A549 (cell line): ENCODE data around the gene WDR70. TPM values are rescaled to one million over a fixed set of nuclear protein-coding genes. Genes with fewer than 3 reads are reported as not detected.
"Not testable (repeated sequence)": the region's sequence is repeated elsewhere in the genome, so short reads cannot be mapped to it uniquely, and the experiment has no call there.

Experiments
- ATAC-seq, 2 experiments: fragments of 200-7000 bp in 1 of 2; fragments of >200 bp in 1 of 2; cut with Nextera tagmentation in 1 of 2; cut with Tn5 transposase in 1 of 2; 3 replicates each; pipeline versions ENCODE4 v1.8.0 to v1.9.1; 2018 to 2020; ENCODE audit warnings: mild to moderate bottlenecking in 1 of 2, moderate library complexity in 1 of 2
- CTCF ChIA-PET: fragments of 300-600 bp; sonication (Branson Sonifier 250); formaldehyde crosslinking; extraction: SDS; loops from one replicate; lab custom pipeline; 2021; ENCODE audit warnings: antibody characterized with exemption, inconsistent platforms; lab: Yijun Ruan, JAX
- POLR2A ChIA-PET: fragments of 350-600 bp; formaldehyde crosslinking; extraction: SDS; loops from one replicate; lab custom pipeline; 2021; ENCODE audit warnings: antibody characterized with exemption, inconsistent platforms; lab: Yijun Ruan, JAX
- DNase-seq, 2 experiments: peaks; one replicate each; pipeline versions ENCODE4 v3.0.0 to v3.0.0-alpha.2; 2011 to 2016; ENCODE audit warnings: low read depth in 1 of 2, low spot score in 1 of 2
- FAIRE-seq: peaks from 2 replicates; lab custom pipeline; 2011; peaks lifted over from hg19 to GRCh38; lab: Jason Lieb, UNC
- H3K27ac ChIP-seq, 2 experiments: fragments of >200 bp; sonication (Bioruptor Twin); formaldehyde crosslinking; 3 replicates each; pipeline ENCODE4 v1.5.1; 2016 to 2017
- H3K4me1 ChIP-seq: fragments of >200 bp; sonication (Bioruptor Twin); formaldehyde crosslinking; 3 replicates; pipeline ENCODE4 v1.6.1; 2016
- H3K4me2 ChIP-seq: fragments of >200 bp; sonication (Bioruptor Twin); formaldehyde crosslinking; 3 replicates; pipeline ENCODE4 v1.6.1; 2016
- H3K4me3 ChIP-seq: fragments of >200 bp; sonication (Bioruptor Twin); formaldehyde crosslinking; 3 replicates; pipeline ENCODE4 v1.5.1; 2016
- H3K9me3 ChIP-seq: fragments of >200 bp; sonication (Bioruptor Twin); formaldehyde crosslinking; 3 replicates; pipeline ENCODE4 v1.6.1; 2016
- ATOH8 ChIP-seq: fragments of 250-450 bp; sonication (Bioruptor Pico); IDR thresholded peaks from 2 replicates; pipeline ENCODE4 v1.5.0; 2020; ENCODE audit warnings: low read depth, mild to moderate bottlenecking, moderate library complexity
- BHLHE40 ChIP-seq: IDR thresholded peaks from 2 replicates; pipeline ENCODE4 v1.6.1; 2012; ENCODE audit warnings: low read depth, low read length, inconsistent platforms
- EHMT2 ChIP-seq: fragments of 200-600 bp; sonication (generic); IDR thresholded peaks from 2 replicates; pipeline ENCODE4 v1.6.1; 2016; ENCODE audit warnings: antibody characterized with exemption, low read depth, mild to moderate bottlenecking, moderate library complexity
- FOSB ChIP-seq: fragments of 250-450 bp; sonication (Bioruptor Pico); IDR thresholded peaks from 2 replicates; pipeline ENCODE4 v1.5.0; 2020; ENCODE audit warnings: mild to moderate bottlenecking, moderate library complexity
- FOSL2 ChIP-seq, 2 experiments: fragments of 450-650 bp in 1 of 2; fragments of >200 bp in 1 of 2; sonication (Bioruptor Twin) in 1 of 2; formaldehyde crosslinking; IDR thresholded peaks; 2 replicates each; pipeline versions ENCODE4 v1.5.0 to v1.6.1; 2016 to 2020; ENCODE audit warnings: mild to moderate bottlenecking in 1 of 2, moderate library complexity in 1 of 2
- HDAC2 ChIP-seq: fragments of 200-600 bp; sonication (generic); IDR thresholded peaks from 2 replicates; pipeline ENCODE4 v1.6.1; 2016
- HEYL ChIP-seq: fragments of 250-450 bp; sonication (Bioruptor Pico); IDR thresholded peaks from 2 replicates; pipeline ENCODE4 v1.8.0; 2021; ENCODE audit warnings: mild to moderate bottlenecking, moderate library complexity
- HOXB13 ChIP-seq: fragments of 250-450 bp; sonication (Bioruptor Pico); IDR thresholded peaks from 2 replicates; pipeline ENCODE4 v1.5.0; 2020; ENCODE audit warnings: low read depth, mild to moderate bottlenecking, moderate library complexity
- JUN ChIP-seq, 2 experiments: fragments of >200 bp; sonication (Bioruptor Twin); formaldehyde crosslinking; IDR thresholded peaks; 2 replicates in 1 of 2; 3 replicates in 1 of 2; pipeline ENCODE4 v1.6.1; 2016 to 2017
- JUNB ChIP-seq: fragments of >200 bp; sonication (Bioruptor Twin); formaldehyde crosslinking; IDR thresholded peaks from 2 replicates; pipeline ENCODE4 v1.6.1; 2016
- MAZ ChIP-seq: fragments of 150-350 bp; IDR thresholded peaks from 2 replicates; pipeline ENCODE4 v1.6.1; 2014; ENCODE audit warnings: antibody characterized with exemption, low read depth, low read length, borderline replicate concordance
- NPAS2 ChIP-seq: fragments of 250-450 bp; sonication (Bioruptor Pico); IDR thresholded peaks from 2 replicates; pipeline ENCODE4 v1.8.0; 2022; ENCODE audit warnings: mild to moderate bottlenecking, moderate library complexity, borderline replicate concordance
- PBX3 ChIP-seq: IDR thresholded peaks from 2 replicates; pipeline ENCODE4 v1.6.1; 2012
- POLR2AphosphoS2 ChIP-seq: conservative IDR thresholded peaks from 2 replicates; pipeline ENCODE4 v1.6.1; 2012; ENCODE audit warnings: low read length, improper control_type of control experiment, inconsistent platforms
- RARB ChIP-seq: fragments of 250-450 bp; sonication (Bioruptor Pico); IDR thresholded peaks from 2 replicates; pipeline ENCODE4 v1.8.0; 2021; ENCODE audit warnings: mild to moderate bottlenecking, moderate library complexity
- RNF2 ChIP-seq: fragments of 200-600 bp; sonication (generic); IDR thresholded peaks from 2 replicates; pipeline ENCODE4 v1.6.1; 2016; ENCODE audit warnings: low read depth, mild to moderate bottlenecking, antibody characterized with exemption, moderate library complexity, borderline replicate concordance
- SREBF2 ChIP-seq: fragments of 450-650 bp; IDR thresholded peaks from 2 replicates; pipeline ENCODE4 v1.6.1; 2014; ENCODE audit warnings: mild to moderate bottlenecking, moderate library complexity
- ZC3H11A ChIP-seq: fragments of 450-650 bp; IDR thresholded peaks from 2 replicates; pipeline ENCODE4 v1.6.1; 2014; ENCODE audit warnings: antibody characterized with exemption, mild to moderate bottlenecking
- ZSCAN20 ChIP-seq: fragments of 250-450 bp; sonication (Bioruptor Pico); IDR thresholded peaks from 2 replicates; pipeline ENCODE4 v1.8.0; 2022; ENCODE audit warnings: mild to moderate bottlenecking, moderate library complexity
- WGBS: methylation state at CpG from one replicate; pipeline ENCODE4 v1.1.6; 2017; ENCODE audit errors: missing lambda C conversion rate; 5-methylcytosine and 5-hydroxymethylcytosine counted together
- polyA plus RNA-seq, 4 experiments: library from polyadenylated mRNA; depleted of rRNA in 3 of 4; stranded (reverse); fragments of >200 nt; fragmentation: RNase III in 1 of 4; extraction: RNeasy Plus Mini Kit Qiagen cat#74134 plus additional on column Dnase treatment in 1 of 4; gene quantifications; 2 replicates in 3 of 4; 3 replicates in 1 of 4; pipeline ENCODE4 v1.2.3, GENCODE V29; 2011 to 2017
- TF ChIP-seq, protein P1 (sequence below): IDR thresholded peaks from 2 replicates; pipeline ENCODE4 v1.6.1; 2012; ENCODE audit warnings: low read depth, borderline replicate concordance
- TF ChIP-seq, protein P2 (sequence below): fragments of 150-350 bp; IDR thresholded peaks from 2 replicates; pipeline ENCODE4 v1.6.1; 2014; ENCODE audit warnings: low read depth, mild to moderate bottlenecking, low read length
- TF ChIP-seq, protein P3 (sequence below): fragments of 450-650 bp; IDR thresholded peaks from 2 replicates; pipeline ENCODE4 v1.6.1; 2014; ENCODE audit warnings: antibody characterized with exemption
- TF ChIP-seq, protein P4 (sequence below): fragments of >200 bp; sonication (Bioruptor Twin); formaldehyde crosslinking; IDR thresholded peaks from 3 replicates; pipeline ENCODE4 v1.6.1; 2016

The WDR70 gene
- polyA plus RNA-seq, 2 of the 4 experiments (the other 2 are of a cell fraction): 13.8 to 28.8 TPM

DNA sequence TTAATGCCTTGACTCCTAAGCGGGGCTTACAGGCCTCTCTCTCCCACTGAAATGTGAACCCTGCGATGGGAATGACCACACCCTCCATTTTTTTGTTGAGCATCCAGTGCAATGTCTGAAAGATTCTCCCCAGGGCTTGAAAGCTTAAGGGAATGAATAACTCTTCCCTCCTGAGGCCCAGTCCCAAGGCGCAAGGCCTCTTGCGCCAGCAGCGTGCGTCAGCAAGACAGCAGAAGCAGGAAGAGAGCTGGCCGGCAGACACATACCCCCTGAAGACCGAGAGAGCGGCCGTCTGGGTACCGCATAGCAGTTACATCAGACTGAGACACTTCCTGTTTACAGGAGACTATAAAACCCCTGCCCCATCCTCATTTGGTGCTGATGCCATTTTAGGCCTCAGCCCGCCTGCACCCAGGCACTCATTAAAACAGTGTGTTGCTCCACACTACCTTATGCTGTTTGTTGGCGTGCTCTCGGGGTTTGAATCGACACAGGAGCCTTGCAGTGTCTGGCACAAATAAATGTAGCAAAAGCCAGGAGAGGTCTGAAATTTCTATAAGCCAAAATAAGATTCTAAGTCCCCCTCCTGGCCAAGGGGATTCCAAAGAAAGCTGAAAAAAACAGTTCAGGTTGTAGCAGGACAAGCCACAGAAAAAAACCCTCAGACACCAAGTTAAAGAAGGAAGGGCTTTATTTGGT is 398.5 kb downstream of the WDR70 start (continued):
- TF ChIP-seq, protein P1, sequence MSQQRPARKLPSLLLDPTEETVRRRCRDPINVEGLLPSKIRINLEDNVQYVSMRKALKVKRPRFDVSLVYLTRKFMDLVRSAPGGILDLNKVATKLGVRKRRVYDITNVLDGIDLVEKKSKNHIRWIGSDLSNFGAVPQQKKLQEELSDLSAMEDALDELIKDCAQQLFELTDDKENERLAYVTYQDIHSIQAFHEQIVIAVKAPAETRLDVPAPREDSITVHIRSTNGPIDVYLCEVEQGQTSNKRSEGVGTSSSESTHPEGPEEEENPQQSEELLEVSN: no peak
- TF ChIP-seq RARB (CRISPR knock-in tag) (no peak), JUN (IDR thresholded peaks at IDR 0.05) (no peak), JUNB (no peak), HOXB13 (no peak), ZC3H11A (no peak)
- TF ChIP-seq, all 56 proteins: peak for 0

DNA sequence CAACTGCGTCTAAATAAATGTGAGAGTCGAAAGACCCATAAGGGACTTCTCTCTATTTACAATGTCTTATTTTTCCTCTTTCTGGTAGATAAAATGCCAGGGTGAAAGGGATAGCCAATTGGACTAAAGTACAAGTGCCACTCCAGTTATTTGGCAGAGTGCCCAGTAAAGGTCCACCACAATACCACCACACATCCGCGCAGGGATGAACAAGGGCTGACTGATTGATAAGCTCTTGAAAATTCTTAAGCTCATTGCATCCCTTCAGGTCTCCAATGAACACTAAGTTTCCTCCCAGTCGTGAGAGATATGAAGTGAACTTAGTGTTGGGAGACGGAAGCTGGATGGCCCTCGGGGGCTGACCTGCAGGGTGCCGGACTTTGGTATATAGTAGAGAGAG is 402.3 kb downstream of the WDR70 start:
- H3K4me3 ChIP-seq, H3K27ac ChIP-seq, H3K4me1 ChIP-seq, H3K9me3 ChIP-seq, FAIRE-seq, DNase-seq, H3K4me2 ChIP-seq, ATAC-seq, POLR2A ChIA-PET: not testable (repeated sequence)
- 78% methylated on average over 8 of the region's 8 CpGs for WGBS
- CTCF ChIA-PET: interaction anchor here (0.9 kb wide), 1 partner anchor 368 kb away, joined by 3 read pairs; no protein-coding TSS in a partner anchor

DNA sequence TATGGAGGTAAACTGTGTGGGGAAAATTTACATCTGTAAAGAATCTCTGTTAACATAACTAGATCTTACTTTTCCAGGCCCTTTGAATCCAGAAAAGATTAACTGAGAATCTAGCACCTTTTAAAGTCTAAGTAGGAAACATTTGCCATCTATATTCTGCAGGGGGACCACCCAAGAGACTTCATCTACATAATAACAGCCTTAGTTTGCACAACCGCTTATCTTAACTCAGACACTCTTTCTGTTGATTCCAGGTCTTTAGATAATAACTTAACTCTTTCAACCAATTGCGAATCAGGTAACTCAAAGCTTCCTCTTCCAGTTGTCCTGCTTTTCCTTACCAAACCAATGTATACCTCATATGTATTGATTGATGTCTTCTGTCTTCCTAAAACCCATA is 407.3 kb downstream of the WDR70 start:
- no peak overlapping the region for H3K27ac ChIP-seq
- 84% methylated on average over 2 of the region's 2 CpGs for WGBS

More for the DNA sequence above, 407.3 kb downstream of the WDR70 start:
- TF ChIP-seq SREBF2 (no peak), RNF2 (no peak), ZSCAN20 (CRISPR knock-in tag) (no peak), POLR2AphosphoS2 (no peak), ATOH8 (no peak), HDAC2 (no peak), EHMT2 (no peak), BHLHE40 (no peak), HOXB13 (no peak), FOSL2 (IDR thresholded peaks at IDR 0.05) (no peak), FOSL2 (CRISPR knock-in tag; IDR thresholded peaks at IDR 0.05) (no peak), NPAS2 (CRISPR knock-in tag) (no peak), FOSB (CRISPR knock-in tag) (no peak), HEYL (no peak), PBX3 (no peak), MAZ (no peak)
- TF ChIP-seq, protein P2, sequence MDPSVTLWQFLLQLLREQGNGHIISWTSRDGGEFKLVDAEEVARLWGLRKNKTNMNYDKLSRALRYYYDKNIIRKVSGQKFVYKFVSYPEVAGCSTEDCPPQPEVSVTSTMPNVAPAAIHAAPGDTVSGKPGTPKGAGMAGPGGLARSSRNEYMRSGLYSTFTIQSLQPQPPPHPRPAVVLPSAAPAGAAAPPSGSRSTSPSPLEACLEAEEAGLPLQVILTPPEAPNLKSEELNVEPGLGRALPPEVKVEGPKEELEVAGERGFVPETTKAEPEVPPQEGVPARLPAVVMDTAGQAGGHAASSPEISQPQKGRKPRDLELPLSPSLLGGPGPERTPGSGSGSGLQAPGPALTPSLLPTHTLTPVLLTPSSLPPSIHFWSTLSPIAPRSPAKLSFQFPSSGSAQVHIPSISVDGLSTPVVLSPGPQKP: no peak
- TF ChIP-seq, protein P3, sequence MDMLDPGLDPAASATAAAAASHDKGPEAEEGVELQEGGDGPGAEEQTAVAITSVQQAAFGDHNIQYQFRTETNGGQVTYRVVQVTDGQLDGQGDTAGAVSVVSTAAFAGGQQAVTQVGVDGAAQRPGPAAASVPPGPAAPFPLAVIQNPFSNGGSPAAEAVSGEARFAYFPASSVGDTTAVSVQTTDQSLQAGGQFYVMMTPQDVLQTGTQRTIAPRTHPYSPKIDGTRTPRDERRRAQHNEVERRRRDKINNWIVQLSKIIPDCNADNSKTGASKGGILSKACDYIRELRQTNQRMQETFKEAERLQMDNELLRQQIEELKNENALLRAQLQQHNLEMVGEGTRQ: no peak
- TF ChIP-seq, protein P4, sequence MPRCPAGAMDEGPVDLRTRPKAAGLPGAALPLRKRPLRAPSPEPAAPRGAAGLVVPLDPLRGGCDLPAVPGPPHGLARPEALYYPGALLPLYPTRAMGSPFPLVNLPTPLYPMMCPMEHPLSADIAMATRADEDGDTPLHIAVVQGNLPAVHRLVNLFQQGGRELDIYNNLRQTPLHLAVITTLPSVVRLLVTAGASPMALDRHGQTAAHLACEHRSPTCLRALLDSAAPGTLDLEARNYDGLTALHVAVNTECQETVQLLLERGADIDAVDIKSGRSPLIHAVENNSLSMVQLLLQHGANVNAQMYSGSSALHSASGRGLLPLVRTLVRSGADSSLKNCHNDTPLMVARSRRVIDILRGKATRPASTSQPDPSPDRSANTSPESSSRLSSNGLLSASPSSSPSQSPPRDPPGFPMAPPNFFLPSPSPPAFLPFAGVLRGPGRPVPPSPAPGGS: no peak
- ATAC-seq: no peak
- no peak overlapping the region for H3K4me2 ChIP-seq
- no peaks in the 10 kb centered on the region for H3K9me3 ChIP-seq
- CTCF ChIA-PET: interaction anchor here (2.3 kb wide), 1 partner anchor 10 kb away, joined by 9 read pairs; no protein-coding TSS in a partner anchor
- POLR2A ChIA-PET: no interaction called here
- FAIRE-seq: no peak
- H3K4me1 ChIP-seq: no peaks in the 10 kb centered on the region
- DNase-seq: no peak
- H3K4me3 ChIP-seq: no peak overlapping the region
